K562 (cell line): Measurements from ENCODE around the gene OR2C3. TPM values are rescaled to one million over a fixed set of nuclear protein-coding genes. Genes with fewer than 3 reads are reported as not detected.

Experiments used
- ATAC-seq: fragments of 200-7000 bp; cut with Tn5 transposase; 3 replicates; pipeline ENCODE4 v1.9.1; 2020; ENCODE audit warnings: moderate library complexity
- BruUV-seq: library from RNA; stranded (reverse); fragments of 400-500 nt; replicated peaks from 2 replicates; lab custom pipeline; 2021; lab: Mats Ljungman, UMichigan
- CTCF ChIA-PET: fragments of 300-600 bp; formaldehyde crosslinking; extraction: SDS; loops from one replicate; lab custom pipeline; 2021; ENCODE audit warnings: low intra/inter-chr PET ratio; lab: Yijun Ruan, JAX
- POLR2A ChIA-PET: fragments of 300-600, 350-650 bp; sonication (Branson Sonifier 250); formaldehyde crosslinking; extraction: SDS; loops from one replicate; lab custom pipeline; 2021; ENCODE audit warnings: antibody characterized with exemption, inconsistent platforms; lab: Yijun Ruan, JAX
- DNase-seq, 4 experiments: peaks; one replicate each; pipeline versions ENCODE4 v3.0.0 to v3.0.0-alpha.2; 2011 to 2018; ENCODE audit warnings: low spot score in 3 of 4, mixed read lengths in 3 of 4; ENCODE audit errors: extremely low read depth in 1 of 4
- FAIRE-seq: peaks from 2 replicates; lab custom pipeline; 2011; peaks lifted over from hg19 to GRCh38; lab: Jason Lieb, UNC
- H2AFZ ChIP-seq: 2 replicates; pipeline ENCODE4 v1.6.0; 2011; ENCODE audit warnings: low read depth, low read length, control low read depth, inconsistent platforms
- H3K27ac ChIP-seq: fragments of 200-600 bp; 3 replicates; pipeline ENCODE4 v1.8.0; 2011; ENCODE audit warnings: low read depth, mild to moderate bottlenecking, control low read depth, inconsistent platforms, low read length, moderate library complexity, mixed read lengths; ENCODE audit errors: extremely low read depth
- H3K27me3 ChIP-seq, 2 experiments: fragments of 300-600 bp in 1 of 2; 2 replicates in 1 of 2; 3 replicates in 1 of 2; pipeline versions ENCODE4 v1.6.0 to v1.8.0; 2011; ENCODE audit warnings: inconsistent platforms in 2 of 2, low read length in 2 of 2, mild to moderate bottlenecking in 1 of 2, mixed read lengths in 1 of 2, moderate library complexity in 1 of 2; ENCODE audit not compliant: control insufficient read depth in 2 of 2, insufficient read depth in 2 of 2
- H3K36me3 ChIP-seq: fragments of 300-600 bp; 3 replicates; pipeline ENCODE4 v1.8.0; 2011; ENCODE audit warnings: mild to moderate bottlenecking, low read length, inconsistent platforms; ENCODE audit not compliant: control insufficient read depth, insufficient read depth
- H3K4me1 ChIP-seq, 2 experiments: fragments of 200-600 bp in 1 of 2; replicated peaks in 1 of 2; 2 replicates in 1 of 2; 3 replicates in 1 of 2; pipeline versions ENCODE4 v1.5.1 to v1.8.0; 2011; ENCODE audit warnings: inconsistent platforms in 2 of 2, low read length in 2 of 2, mild to moderate bottlenecking in 1 of 2, mixed read lengths in 1 of 2, moderate library complexity in 1 of 2; ENCODE audit not compliant: control insufficient read depth in 2 of 2, insufficient read depth in 2 of 2
- H3K4me2 ChIP-seq: 2 replicates; pipeline ENCODE4 v1.6.1; 2011; ENCODE audit warnings: low read length, control low read depth, inconsistent platforms, mixed read lengths; ENCODE audit not compliant: insufficient read depth
- H3K4me3 ChIP-seq: fragments of 200-600 bp; sonication (generic), shearing (Covaris generic); 2 replicates; pipeline ENCODE4 v1.5.1; 2016; ENCODE audit warnings: control low read depth, inconsistent platforms
- H3K79me2 ChIP-seq: fragments of 200-600 bp; 3 replicates; pipeline ENCODE4 v1.8.0; 2011; ENCODE audit warnings: low read length, inconsistent platforms; ENCODE audit not compliant: control insufficient read depth, insufficient read depth
- H3K9ac ChIP-seq, 2 experiments: 2 replicates each; pipeline versions ENCODE4 v1.6.0 to v1.6.1; 2011; ENCODE audit warnings: low read depth in 2 of 2, low read length in 2 of 2, control low read depth in 1 of 2, inconsistent platforms in 1 of 2, mild to moderate bottlenecking in 1 of 2, mixed read lengths in 1 of 2; ENCODE audit not compliant: insufficient read depth in 1 of 2
- H3K9me1 ChIP-seq: one replicate; pipeline ENCODE4 v1.6.0; 2011; ENCODE audit warnings: inconsistent platforms, mild to moderate bottlenecking, low read length, moderate library complexity; ENCODE audit not compliant: control insufficient read depth, insufficient read depth
- H3K9me3 ChIP-seq: replicated peaks from 2 replicates; pipeline ENCODE4 v1.5.1; 2011; ENCODE audit warnings: low read depth, low read length, inconsistent platforms; ENCODE audit not compliant: control insufficient read depth, insufficient read depth
- H4K20me1 ChIP-seq: replicated peaks from 2 replicates; pipeline ENCODE4 v1.6.1; 2011; ENCODE audit warnings: low read length, inconsistent platforms, mixed read lengths; ENCODE audit not compliant: control insufficient read depth, insufficient read depth
- ATF1 ChIP-seq, 2 experiments: fragments of 450-650 bp in 1 of 2; IDR thresholded peaks; 2 replicates each; pipeline ENCODE4 v1.6.1; 2016; ENCODE audit warnings: missing compliant biosample characterization in 1 of 2, missing genetic modification characterization in 1 of 2
- FOXP4 ChIP-seq: sonication (generic); formaldehyde crosslinking; IDR thresholded peaks from 2 replicates; pipeline ENCODE4 v1.8.0; 2022; ENCODE audit warnings: mild to moderate bottlenecking, missing genetic modification reagents, borderline replicate concordance
- POLR2B ChIP-seq: fragments of 450-650 bp; IDR thresholded peaks from 2 replicates; pipeline ENCODE4 v1.6.1; 2018; ENCODE audit warnings: low read depth; ENCODE audit not compliant: partially characterized antibody
- PURB ChIP-seq: sonication (generic); formaldehyde crosslinking; IDR thresholded peaks from 2 replicates; pipeline ENCODE4 v1.9.0; 2021; ENCODE audit warnings: low read depth, mild to moderate bottlenecking, missing genetic modification reagents
- WGBS: fragments of 100-300 bp; shearing (Covaris generic); methylation state at CpG from one replicate; pipeline ENCODE4 v1.1.6; 2016; ENCODE audit warnings: low coverage, mixed read lengths; ENCODE audit not compliant: insufficient coverage; ENCODE audit errors: missing lambda C conversion rate; 5-methylcytosine and 5-hydroxymethylcytosine counted together
- in situ Hi-C: fragments of 300-500 bp; cut with MboI; formaldehyde crosslinking; loops from 4 replicates; pipeline ENCODE4 v1.15.0; 2018; ENCODE audit warnings: inconsistent platforms, mixed read lengths
- intact Hi-C: fragments of 100-400 bp; cut with micrococcal nuclease; formaldehyde crosslinking; loops from 2 replicates; pipeline ENCODE4 v1.14.2; 2022
- polyA plus RNA-seq, 8 experiments: library from polyadenylated mRNA; depleted of rRNA in 4 of 8; stranded (reverse) in 5 of 8; unstranded in 3 of 8; fragments of >200 nt; fragmentation: Nextera tagmentation in 2 of 8; fragmentation: Illumina TruSeq in 1 of 8; extraction: Ambion mirVana in 2 of 8; extraction: Trizol in 1 of 8; gene quantifications; 2 replicates each; pipeline versions ENCODE4 v1.2.1 to v1.2.3, GENCODE V29; 2011 to 2014; ENCODE audit warnings: inconsistent platforms in 1 of 8, missing spikeins in 1 of 8
- total RNA-seq, 7 experiments: library from RNA; depleted of rRNA in 6 of 7; stranded (reverse); fragments of >200 nt in 6 of 7; fragmentation: Illumina TruSeq in 2 of 7; extraction: Trizol in 2 of 7; gene quantifications; 2 replicates each; pipeline versions ENCODE4 v1.2.1 to v1.2.3, GENCODE V29; 2011 to 2021; ENCODE audit warnings: low replicate concordance in 1 of 7

The OR2C3 gene
- total and polyA plus RNA-seq, 9 of the 15 experiments (the other 6 are each of a cell fraction or from before 2014, with no cell fraction given), result under 0.01 to 0.05 (median 0.03) TPM; not detected in 4

- no peak for TF ChIP-seq POLR2B
Measured at GRCh38 chr1:247536340-247536739, at the start of gene OR2C3 (continued).

GRCh38 chr1:247578946-247579460 is 42.8 kb upstream of the OR2C3 start:
- 0% methylated on average over 5 of the region's 5 CpGs for WGBS
- Histone ChIP-seq H3K4me2 (no peak overlapping the region), H2AFZ (no peak overlapping the region), H3K4me1 (no peaks in the 10 kb centered on the region), H3K27me3 (no peaks in the 10 kb centered on the region), H3K4me3 (no peak overlapping the region), H3K9me3 (no peaks in the 10 kb centered on the region), H4K20me1 (no peaks in the 10 kb centered on the region), H3K36me3 (no peaks in the 10 kb centered on the region), H3K27ac (no peak overlapping the region), H3K9me1 (no peaks in the 10 kb centered on the region), H3K9ac (no peak overlapping the region), H3K79me2 (no peaks in the 10 kb centered on the region)
- ATAC-seq (no peak), DNase-seq (no peak), FAIRE-seq (no peak)
- intact Hi-C loops, result loop anchor here (5.0 kb wide), 1 partner anchor 207 kb away; no protein-coding TSS in a partner anchor
- in situ Hi-C loops, result no loop called here
- CTCF ChIA-PET, result no interaction called here
- TF ChIP-seq ATF1 (CRISPR knock-in tag; IDR thresholded peaks at IDR 0.05), result no peak
- peak; percentile 16; the same call in 1 of the 2 replicates for TF ChIP-seq ATF1 (tag; IDR thresholded peaks at IDR 0.05)
- no peak for TF ChIP-seq PURB (CRISPR knock-in tag)
- no peak for TF ChIP-seq FOXP4
- POLR2A ChIA-PET, result no interaction called here
- BruUV-seq, result no TSS peak
